DMS53 treated with DMSO at 0.1 percent for 48 hours (cell line): ENCODE measurements around the gene CLASP1.
"Not testable (repeated sequence)": the region's sequence is repeated elsewhere in the genome, so short reads cannot be mapped to it uniquely, and the experiment has no call there.

Experiments
- DNase-seq: peaks from one replicate; lab custom pipeline; 2025; ENCODE audit not compliant: unreplicated experiment; lab: John Stamatoyannopoulos, UW

Gene CLASP1

GRCh38 chr2:121478358-121478995, 170.8 kb downstream of the CLASP1 start:
- DNase-seq: not testable (repeated sequence)

GRCh38 chr2:121476684-121477083, 172.6 kb downstream of the CLASP1 start:
- DNase-seq: no peak

- no peak for DNase-seq
These were observed 173.3 kb downstream of the CLASP1 start for GRCh38 chr2:121475811-121476571.

GRCh38 chr2:121473512-121473911, 175.8 kb downstream of the CLASP1 start:
- DNase-seq: no peak

- no peak for DNase-seq
These were observed 176.7 kb downstream of the CLASP1 start for GRCh38 chr2:121472470-121472993.

GRCh38 chr2:121471532-121472469, 177.5 kb downstream of the CLASP1 start:
- DNase-seq: no peak

GRCh38 chr2:121470917-121471316, 178.3 kb downstream of the CLASP1 start:
- DNase-seq: no peak

GRCh38 chr2:121469356-121469755, 179.9 kb downstream of the CLASP1 start:
- no peak for DNase-seq

- no peak for DNase-seq
These were observed 180.3 kb downstream of the CLASP1 start for GRCh38 chr2:121468936-121469335.

GRCh38 chr2:121459291-121459690, 190.0 kb downstream of the CLASP1 start:
- no peak for DNase-seq

- DNase-seq: no peak
These were observed 192.9 kb downstream of the CLASP1 start for GRCh38 chr2:121456325-121456724.

- no peak for DNase-seq
These were observed 193.8 kb downstream of the CLASP1 start for GRCh38 chr2:121455446-121455845.

GRCh38 chr2:121454549-121455090, 194.6 kb downstream of the CLASP1 start:
- DNase-seq: no peak

- no peak for DNase-seq
These were observed 197.9 kb downstream of the CLASP1 start for GRCh38 chr2:121451398-121451797.

- DNase-seq: no peak
These were observed 199.0 kb downstream of the CLASP1 start for GRCh38 chr2:121450301-121450700.

- no peak for DNase-seq
These were observed 202.5 kb downstream of the CLASP1 start for GRCh38 chr2:121446647-121447241.

GRCh38 chr2:121442889-121443288, 206.4 kb downstream of the CLASP1 start:
- DNase-seq: no peak

GRCh38 chr2:121438290-121438689, 211.0 kb downstream of the CLASP1 start:
- not testable (repeated sequence) for DNase-seq

- no peak for DNase-seq
These were observed 212.3 kb downstream of the CLASP1 start for GRCh38 chr2:121436918-121437317.

- no peak for DNase-seq
These were observed 213.5 kb downstream of the CLASP1 start for GRCh38 chr2:121435790-121436189.

- DNase-seq: no peak
These were observed 218.0 kb downstream of the CLASP1 start for GRCh38 chr2:121431214-121431613.
